WTC11 (cell line): ENCODE measurements around the gene SEC16A. TPM values are rescaled to one million over a fixed set of nuclear protein-coding genes. Genes with fewer than 3 reads are reported as not detected.

Experiments
- ATAC-seq: fragments of 200-7000 bp; cut with Tn5 transposase; 2 replicates; pipeline ENCODE4 v1.10.0; 2021; ENCODE audit warnings: mild to moderate bottlenecking, moderate library complexity
- CTCF ChIA-PET: fragments of 300-600 bp; sonication (Branson Sonifier 250); formaldehyde crosslinking; loops from one replicate; lab custom pipeline; 2021; ENCODE audit warnings: antibody characterized with exemption; lab: Charles Lee
- POLR2A ChIA-PET: fragments of 350-600 bp; sonication (Branson Sonifier 250); formaldehyde crosslinking; loops from one replicate; lab custom pipeline; 2021; ENCODE audit warnings: antibody characterized with exemption; lab: Charles Lee
- DNase-seq: peaks from one replicate; pipeline ENCODE4 v3.0.0; 2021; ENCODE audit warnings: low spot score
- H3K27ac Mint-ChIP-seq: 2 replicates; pipeline ENCODE4 v1.8.0; 2021; ENCODE audit warnings: mixed read lengths
- H3K27me3 Mint-ChIP-seq: 2 replicates; pipeline ENCODE4 v1.8.0; 2021; ENCODE audit warnings: low read depth, mild to moderate bottlenecking, moderate library complexity, mixed read lengths
- H3K36me3 Mint-ChIP-seq: 2 replicates; pipeline ENCODE4 v1.8.0; 2021; ENCODE audit warnings: mixed read lengths
- H3K4me1 Mint-ChIP-seq: 2 replicates; pipeline ENCODE4 v1.8.0; 2022; ENCODE audit warnings: mixed read lengths
- H3K4me3 Mint-ChIP-seq: 2 replicates; pipeline ENCODE4 v1.8.0; 2021; ENCODE audit warnings: mild to moderate bottlenecking, moderate library complexity, mixed read lengths
- H3K9me3 Mint-ChIP-seq: 2 replicates; pipeline ENCODE4 v1.8.0; 2021; ENCODE audit warnings: mixed read lengths
- ELF4 ChIP-seq: sonication (generic); formaldehyde crosslinking; IDR thresholded peaks from 2 replicates; pipeline ENCODE4 v1.8.1; 2022; ENCODE audit warnings: low read depth, mild to moderate bottlenecking, moderate library complexity, missing genetic modification reagents
- EMX1 ChIP-seq: fragments of 250-450 bp; sonication (Bioruptor Pico); IDR thresholded peaks from 2 replicates; pipeline ENCODE4 v1.8.0; 2021; ENCODE audit warnings: mild to moderate bottlenecking
- GRHL2 ChIP-seq: fragments of 250-450 bp; sonication (Bioruptor Pico); IDR thresholded peaks from 2 replicates; pipeline ENCODE4 v1.8.0; 2022; ENCODE audit warnings: mild to moderate bottlenecking, moderate library complexity; ENCODE audit not compliant: insufficient replicate concordance, severe bottlenecking
- HMGA2 ChIP-seq: fragments of 250-450 bp; sonication (Bioruptor Pico); IDR thresholded peaks from 2 replicates; pipeline ENCODE4 v1.4.0; 2021; ENCODE audit warnings: mild to moderate bottlenecking, moderate library complexity
- JUN ChIP-seq: sonication (generic); formaldehyde crosslinking; IDR thresholded peaks from 2 replicates; pipeline ENCODE4 v1.8.0; 2023; ENCODE audit warnings: mild to moderate bottlenecking, missing genetic modification reagents
- NR1H2 ChIP-seq: sonication (generic); formaldehyde crosslinking; IDR thresholded peaks from 2 replicates; pipeline ENCODE4 v1.9.0; 2021; ENCODE audit warnings: mild to moderate bottlenecking, moderate library complexity, missing genetic modification reagents
- PRRX2 ChIP-seq: fragments of 250-450 bp; sonication (Bioruptor Pico); IDR thresholded peaks from 2 replicates; pipeline ENCODE4 v1.8.0; 2021; ENCODE audit warnings: mild to moderate bottlenecking
- SMAD4 ChIP-seq: sonication (generic); formaldehyde crosslinking; IDR thresholded peaks from 2 replicates; pipeline ENCODE4 v1.8.0; 2022; ENCODE audit warnings: mild to moderate bottlenecking, missing genetic modification reagents
- TP53 ChIP-seq: sonication (generic); formaldehyde crosslinking; IDR thresholded peaks from 2 replicates; pipeline ENCODE4 v1.8.1; 2023; ENCODE audit warnings: mild to moderate bottlenecking, missing genetic modification reagents
- ZNF138 ChIP-seq: sonication (generic); formaldehyde crosslinking; conservative IDR thresholded peaks from 2 replicates; pipeline ENCODE4 v1.8.1; 2022; ENCODE audit warnings: mild to moderate bottlenecking, moderate library complexity, missing genetic modification reagents
- ZNF317 ChIP-seq: sonication (generic); formaldehyde crosslinking; IDR thresholded peaks from 2 replicates; pipeline ENCODE4 v1.8.1; 2023; ENCODE audit warnings: low read depth, mild to moderate bottlenecking, moderate library complexity, missing genetic modification reagents, borderline replicate concordance
- total RNA-seq: library from RNA; stranded (reverse); gene quantifications from 3 replicates; pipeline ENCODE4 v1.2.3, GENCODE V29; 2021
- TF ChIP-seq, protein P1 (sequence below): fragments of 250-450 bp; sonication (Bioruptor Pico); IDR thresholded peaks from 2 replicates; pipeline ENCODE4 v1.9.0; 2021; ENCODE audit warnings: mild to moderate bottlenecking, borderline replicate concordance
- TF ChIP-seq, protein P2 (sequence below): sonication (generic); formaldehyde crosslinking; conservative IDR thresholded peaks from 2 replicates; pipeline ENCODE4 v1.8.1; 2022; ENCODE audit warnings: mild to moderate bottlenecking, missing genetic modification reagents
- TF ChIP-seq, protein P3 (sequence below): sonication (generic); formaldehyde crosslinking; IDR thresholded peaks from 2 replicates; pipeline ENCODE4 v1.8.1; 2022; ENCODE audit warnings: missing genetic modification reagents, borderline replicate concordance
- TF ChIP-seq, protein P4 (sequence below): sonication (generic); formaldehyde crosslinking; IDR thresholded peaks from 2 replicates; pipeline ENCODE4 v1.8.1; 2022; ENCODE audit warnings: mild to moderate bottlenecking, missing genetic modification reagents, moderate library complexity, borderline replicate concordance
- TF ChIP-seq, protein P5 (sequence below): sonication (generic); formaldehyde crosslinking; IDR thresholded peaks from 2 replicates; pipeline ENCODE4 v1.8.0; 2022; ENCODE audit warnings: mild to moderate bottlenecking, missing genetic modification reagents
- TF ChIP-seq, protein P6 (sequence below): sonication (generic); formaldehyde crosslinking; IDR thresholded peaks from 2 replicates; pipeline ENCODE4 v1.8.0; 2023; ENCODE audit warnings: missing genetic modification reagents, mild to moderate bottlenecking, borderline replicate concordance
- TF ChIP-seq, protein P7 (sequence below): sonication (generic); formaldehyde crosslinking; IDR thresholded peaks from 2 replicates; pipeline ENCODE4 v1.8.1; 2023; ENCODE audit warnings: mild to moderate bottlenecking, missing genetic modification reagents, moderate library complexity
- TF ChIP-seq, protein P8 (sequence below): sonication (generic); formaldehyde crosslinking; IDR thresholded peaks from 2 replicates; pipeline ENCODE4 v1.8.0; 2022; ENCODE audit warnings: mild to moderate bottlenecking, missing genetic modification reagents

The SEC16A gene
- total RNA-seq, 1 experiment from 2014 or later = 70.9 TPM

DNA sequence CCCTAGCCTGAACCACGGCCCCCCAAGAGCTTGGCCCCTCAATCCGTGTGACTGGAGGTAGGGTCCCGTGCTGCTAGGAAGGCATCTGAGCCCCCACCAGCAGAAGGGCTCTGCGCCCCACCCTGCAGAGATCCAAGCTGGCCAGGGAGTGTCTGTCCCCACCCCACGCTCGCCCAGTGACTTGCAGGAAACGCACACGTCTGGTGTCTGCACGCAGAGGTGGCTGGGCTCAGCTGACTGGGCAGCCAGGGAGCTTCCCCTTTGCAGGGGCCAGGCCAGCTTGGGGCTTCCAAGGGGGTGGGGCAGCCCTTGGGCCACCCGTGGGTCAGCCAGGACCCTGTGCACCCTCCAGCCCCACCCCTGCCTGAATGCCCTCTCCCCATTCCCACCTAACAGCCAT lies 38.7 kb upstream of the SEC16A start:
- Mint-ChIP-seq H3K36me3 (peaks cover 4% of the 10 kb centered on the region; the same call in 1 of the 2 replicates), H3K27ac (no peak overlapping the region), H3K4me1 (0 out of 2 replicates have a peak, but pooled peaks cover 2% of the 10 kb centered on the region), H3K9me3 (no peaks in the 10 kb centered on the region), H3K27me3 (no peaks in the 10 kb centered on the region), H3K4me3 (no peak overlapping the region)
- DNase-seq = no peak
- CTCF ChIA-PET = interaction anchor here (0.7 to 2.2 kb wide), 8 partner anchors 8 to 150 kb away, joined by 3 to 7 read pairs (median 4); no protein-coding TSS in a partner anchor
- ATAC-seq = no peak
- POLR2A ChIA-PET = no interaction called here
- TF ChIP-seq NR1H2 (CRISPR knock-in tag) (no peak), ZNF317 (CRISPR knock-in tag) (no peak), JUN (CRISPR knock-in tag) (no peak), EMX1 (no peak), HMGA2 (CRISPR knock-in tag) (no peak), SMAD4 (no peak), TP53 (CRISPR knock-in tag) (no peak), ZNF138 (CRISPR knock-in tag) (no peak), PRRX2 (CRISPR knock-in tag) (no peak), GRHL2 (CRISPR knock-in tag) (no peak), ELF4 (CRISPR knock-in tag) (no peak)
- TF ChIP-seq, protein P1, sequence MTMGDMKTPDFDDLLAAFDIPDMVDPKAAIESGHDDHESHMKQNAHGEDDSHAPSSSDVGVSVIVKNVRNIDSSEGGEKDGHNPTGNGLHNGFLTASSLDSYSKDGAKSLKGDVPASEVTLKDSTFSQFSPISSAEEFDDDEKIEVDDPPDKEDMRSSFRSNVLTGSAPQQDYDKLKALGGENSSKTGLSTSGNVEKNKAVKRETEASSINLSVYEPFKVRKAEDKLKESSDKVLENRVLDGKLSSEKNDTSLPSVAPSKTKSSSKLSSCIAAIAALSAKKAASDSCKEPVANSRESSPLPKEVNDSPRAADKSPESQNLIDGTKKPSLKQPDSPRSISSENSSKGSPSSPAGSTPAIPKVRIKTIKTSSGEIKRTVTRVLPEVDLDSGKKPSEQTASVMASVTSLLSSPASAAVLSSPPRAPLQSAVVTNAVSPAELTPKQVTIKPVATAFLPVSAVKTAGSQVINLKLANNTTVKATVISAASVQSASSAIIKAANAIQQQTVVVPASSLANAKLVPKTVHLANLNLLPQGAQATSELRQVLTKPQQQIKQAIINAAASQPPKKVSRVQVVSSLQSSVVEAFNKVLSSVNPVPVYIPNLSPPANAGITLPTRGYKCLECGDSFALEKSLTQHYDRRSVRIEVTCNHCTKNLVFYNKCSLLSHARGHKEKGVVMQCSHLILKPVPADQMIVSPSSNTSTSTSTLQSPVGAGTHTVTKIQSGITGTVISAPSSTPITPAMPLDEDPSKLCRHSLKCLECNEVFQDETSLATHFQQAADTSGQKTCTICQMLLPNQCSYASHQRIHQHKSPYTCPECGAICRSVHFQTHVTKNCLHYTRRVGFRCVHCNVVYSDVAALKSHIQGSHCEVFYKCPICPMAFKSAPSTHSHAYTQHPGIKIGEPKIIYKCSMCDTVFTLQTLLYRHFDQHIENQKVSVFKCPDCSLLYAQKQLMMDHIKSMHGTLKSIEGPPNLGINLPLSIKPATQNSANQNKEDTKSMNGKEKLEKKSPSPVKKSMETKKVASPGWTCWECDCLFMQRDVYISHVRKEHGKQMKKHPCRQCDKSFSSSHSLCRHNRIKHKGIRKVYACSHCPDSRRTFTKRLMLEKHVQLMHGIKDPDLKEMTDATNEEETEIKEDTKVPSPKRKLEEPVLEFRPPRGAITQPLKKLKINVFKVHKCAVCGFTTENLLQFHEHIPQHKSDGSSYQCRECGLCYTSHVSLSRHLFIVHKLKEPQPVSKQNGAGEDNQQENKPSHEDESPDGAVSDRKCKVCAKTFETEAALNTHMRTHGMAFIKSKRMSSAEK (CRISPR knock-in tag) = no peak
- TF ChIP-seq, protein P2, sequence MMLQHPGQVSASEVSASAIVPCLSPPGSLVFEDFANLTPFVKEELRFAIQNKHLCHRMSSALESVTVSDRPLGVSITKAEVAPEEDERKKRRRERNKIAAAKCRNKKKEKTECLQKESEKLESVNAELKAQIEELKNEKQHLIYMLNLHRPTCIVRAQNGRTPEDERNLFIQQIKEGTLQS = no peak
- TF ChIP-seq, protein P3, sequence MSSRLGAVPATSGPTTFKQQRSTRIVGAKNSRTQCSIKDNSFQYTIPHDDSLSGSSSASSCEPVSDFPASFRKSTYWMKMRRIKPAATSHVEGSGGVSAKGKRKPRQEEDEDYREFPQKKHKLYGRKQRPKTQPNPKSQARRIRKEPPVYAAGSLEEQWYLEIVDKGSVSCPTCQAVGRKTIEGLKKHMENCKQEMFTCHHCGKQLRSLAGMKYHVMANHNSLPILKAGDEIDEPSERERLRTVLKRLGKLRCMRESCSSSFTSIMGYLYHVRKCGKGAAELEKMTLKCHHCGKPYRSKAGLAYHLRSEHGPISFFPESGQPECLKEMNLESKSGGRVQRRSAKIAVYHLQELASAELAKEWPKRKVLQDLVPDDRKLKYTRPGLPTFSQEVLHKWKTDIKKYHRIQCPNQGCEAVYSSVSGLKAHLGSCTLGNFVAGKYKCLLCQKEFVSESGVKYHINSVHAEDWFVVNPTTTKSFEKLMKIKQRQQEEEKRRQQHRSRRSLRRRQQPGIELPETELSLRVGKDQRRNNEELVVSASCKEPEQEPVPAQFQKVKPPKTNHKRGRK (CRISPR knock-in tag) = no peak
- TF ChIP-seq, protein P4, sequence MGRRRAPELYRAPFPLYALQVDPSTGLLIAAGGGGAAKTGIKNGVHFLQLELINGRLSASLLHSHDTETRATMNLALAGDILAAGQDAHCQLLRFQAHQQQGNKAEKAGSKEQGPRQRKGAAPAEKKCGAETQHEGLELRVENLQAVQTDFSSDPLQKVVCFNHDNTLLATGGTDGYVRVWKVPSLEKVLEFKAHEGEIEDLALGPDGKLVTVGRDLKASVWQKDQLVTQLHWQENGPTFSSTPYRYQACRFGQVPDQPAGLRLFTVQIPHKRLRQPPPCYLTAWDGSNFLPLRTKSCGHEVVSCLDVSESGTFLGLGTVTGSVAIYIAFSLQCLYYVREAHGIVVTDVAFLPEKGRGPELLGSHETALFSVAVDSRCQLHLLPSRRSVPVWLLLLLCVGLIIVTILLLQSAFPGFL = no peak
- TF ChIP-seq, protein P5, sequence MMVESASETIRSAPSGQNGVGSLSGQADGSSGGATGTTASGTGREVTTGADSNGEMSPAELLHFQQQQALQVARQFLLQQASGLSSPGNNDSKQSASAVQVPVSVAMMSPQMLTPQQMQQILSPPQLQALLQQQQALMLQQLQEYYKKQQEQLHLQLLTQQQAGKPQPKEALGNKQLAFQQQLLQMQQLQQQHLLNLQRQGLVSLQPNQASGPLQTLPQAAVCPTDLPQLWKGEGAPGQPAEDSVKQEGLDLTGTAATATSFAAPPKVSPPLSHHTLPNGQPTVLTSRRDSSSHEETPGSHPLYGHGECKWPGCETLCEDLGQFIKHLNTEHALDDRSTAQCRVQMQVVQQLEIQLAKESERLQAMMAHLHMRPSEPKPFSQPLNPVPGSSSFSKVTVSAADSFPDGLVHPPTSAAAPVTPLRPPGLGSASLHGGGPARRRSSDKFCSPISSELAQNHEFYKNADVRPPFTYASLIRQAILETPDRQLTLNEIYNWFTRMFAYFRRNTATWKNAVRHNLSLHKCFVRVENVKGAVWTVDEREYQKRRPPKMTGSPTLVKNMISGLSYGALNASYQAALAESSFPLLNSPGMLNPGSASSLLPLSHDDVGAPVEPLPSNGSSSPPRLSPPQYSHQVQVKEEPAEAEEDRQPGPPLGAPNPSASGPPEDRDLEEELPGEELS (CRISPR knock-in tag) = no peak
- TF ChIP-seq, protein P6, sequence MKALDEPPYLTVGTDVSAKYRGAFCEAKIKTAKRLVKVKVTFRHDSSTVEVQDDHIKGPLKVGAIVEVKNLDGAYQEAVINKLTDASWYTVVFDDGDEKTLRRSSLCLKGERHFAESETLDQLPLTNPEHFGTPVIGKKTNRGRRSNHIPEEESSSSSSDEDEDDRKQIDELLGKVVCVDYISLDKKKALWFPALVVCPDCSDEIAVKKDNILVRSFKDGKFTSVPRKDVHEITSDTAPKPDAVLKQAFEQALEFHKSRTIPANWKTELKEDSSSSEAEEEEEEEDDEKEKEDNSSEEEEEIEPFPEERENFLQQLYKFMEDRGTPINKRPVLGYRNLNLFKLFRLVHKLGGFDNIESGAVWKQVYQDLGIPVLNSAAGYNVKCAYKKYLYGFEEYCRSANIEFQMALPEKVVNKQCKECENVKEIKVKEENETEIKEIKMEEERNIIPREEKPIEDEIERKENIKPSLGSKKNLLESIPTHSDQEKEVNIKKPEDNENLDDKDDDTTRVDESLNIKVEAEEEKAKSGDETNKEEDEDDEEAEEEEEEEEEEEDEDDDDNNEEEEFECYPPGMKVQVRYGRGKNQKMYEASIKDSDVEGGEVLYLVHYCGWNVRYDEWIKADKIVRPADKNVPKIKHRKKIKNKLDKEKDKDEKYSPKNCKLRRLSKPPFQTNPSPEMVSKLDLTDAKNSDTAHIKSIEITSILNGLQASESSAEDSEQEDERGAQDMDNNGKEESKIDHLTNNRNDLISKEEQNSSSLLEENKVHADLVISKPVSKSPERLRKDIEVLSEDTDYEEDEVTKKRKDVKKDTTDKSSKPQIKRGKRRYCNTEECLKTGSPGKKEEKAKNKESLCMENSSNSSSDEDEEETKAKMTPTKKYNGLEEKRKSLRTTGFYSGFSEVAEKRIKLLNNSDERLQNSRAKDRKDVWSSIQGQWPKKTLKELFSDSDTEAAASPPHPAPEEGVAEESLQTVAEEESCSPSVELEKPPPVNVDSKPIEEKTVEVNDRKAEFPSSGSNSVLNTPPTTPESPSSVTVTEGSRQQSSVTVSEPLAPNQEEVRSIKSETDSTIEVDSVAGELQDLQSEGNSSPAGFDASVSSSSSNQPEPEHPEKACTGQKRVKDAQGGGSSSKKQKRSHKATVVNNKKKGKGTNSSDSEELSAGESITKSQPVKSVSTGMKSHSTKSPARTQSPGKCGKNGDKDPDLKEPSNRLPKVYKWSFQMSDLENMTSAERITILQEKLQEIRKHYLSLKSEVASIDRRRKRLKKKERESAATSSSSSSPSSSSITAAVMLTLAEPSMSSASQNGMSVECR = no peak
- TF ChIP-seq, protein P7, sequence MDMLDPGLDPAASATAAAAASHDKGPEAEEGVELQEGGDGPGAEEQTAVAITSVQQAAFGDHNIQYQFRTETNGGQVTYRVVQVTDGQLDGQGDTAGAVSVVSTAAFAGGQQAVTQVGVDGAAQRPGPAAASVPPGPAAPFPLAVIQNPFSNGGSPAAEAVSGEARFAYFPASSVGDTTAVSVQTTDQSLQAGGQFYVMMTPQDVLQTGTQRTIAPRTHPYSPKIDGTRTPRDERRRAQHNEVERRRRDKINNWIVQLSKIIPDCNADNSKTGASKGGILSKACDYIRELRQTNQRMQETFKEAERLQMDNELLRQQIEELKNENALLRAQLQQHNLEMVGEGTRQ (CRISPR knock-in tag) = no peak
- TF ChIP-seq, protein P8, sequence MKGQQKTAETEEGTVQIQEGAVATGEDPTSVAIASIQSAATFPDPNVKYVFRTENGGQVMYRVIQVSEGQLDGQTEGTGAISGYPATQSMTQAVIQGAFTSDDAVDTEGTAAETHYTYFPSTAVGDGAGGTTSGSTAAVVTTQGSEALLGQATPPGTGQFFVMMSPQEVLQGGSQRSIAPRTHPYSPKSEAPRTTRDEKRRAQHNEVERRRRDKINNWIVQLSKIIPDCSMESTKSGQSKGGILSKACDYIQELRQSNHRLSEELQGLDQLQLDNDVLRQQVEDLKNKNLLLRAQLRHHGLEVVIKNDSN (CRISPR knock-in tag) = no peak
